Measurements from ENCODE around the gene SCEL. TPM values are rescaled to one million over a fixed set of nuclear protein-coding genes. Genes with fewer than 3 reads are reported as not detected.

The SCEL gene
- total and polyA plus RNA-seq, 2 of the 4 experiments (the other 2 are of a cell fraction) = not detected

DNA sequence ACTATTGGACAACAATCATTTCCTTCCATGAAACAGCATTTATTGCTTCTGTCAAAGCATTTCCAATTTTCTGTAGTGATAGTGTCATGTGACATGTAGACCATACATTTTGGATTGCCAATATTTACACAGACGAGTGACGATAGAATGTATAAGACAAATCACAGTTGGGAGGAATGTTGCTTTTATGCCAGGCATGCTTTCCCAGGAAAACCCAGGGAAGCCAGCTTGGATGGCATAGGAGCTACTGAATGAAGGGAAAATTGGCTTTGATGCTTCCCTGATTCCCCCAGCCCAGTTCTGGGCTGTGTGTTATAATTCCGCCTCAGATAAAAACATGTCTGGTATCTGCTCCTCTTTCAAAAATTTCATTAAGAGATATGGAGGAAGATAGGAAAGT, 22.5 kb downstream of the SCEL start:
- H2AFZ ChIP-seq (replicated peaks; ENCODE audit: low read length, poor library complexity) = no peak overlapping the region
- no peaks in the 10 kb centered on the region for H3K79me1 ChIP-seq (ENCODE audit: low read depth in 1 of 2, low read length in 2 of 2)
- H2AK5ac ChIP-seq (ENCODE audit: low read depth, low read length) = no peak overlapping the region
- no peak overlapping the region for H2BK15ac ChIP-seq (ENCODE audit: low read depth, low read length)
- no TSS peak for BruUV-seq (replicated peaks)
- H4K91ac ChIP-seq (ENCODE audit: insufficient read depth, low read depth, low read length) = no peak overlapping the region
- no peak for DNase-seq
- in situ Hi-C loops (cut with MboI; ENCODE audit: low sequenced_read_pairs) = no loop called here
- H3K56ac ChIP-seq (ENCODE audit: extremely low read depth, insufficient read depth, low read length) = no peak overlapping the region
- no peaks in the 10 kb centered on the region for H3K36me3 ChIP-seq (ENCODE audit: control insufficient read depth, insufficient read depth, low read length)
- no peak overlapping the region for H3K4me2 ChIP-seq (ENCODE audit: low read depth, low read length)
- H3K18ac ChIP-seq (ENCODE audit: low read depth, low read length) = no peak overlapping the region
- H2BK120ac ChIP-seq (ENCODE audit: low read depth, low read length) = no peak overlapping the region
- TF ChIP-seq RAD21 (IDR thresholded peaks at IDR 0.05; ENCODE audit: low read length) = no peak
- no peak for TF ChIP-seq SMC3 (IDR thresholded peaks at IDR 0.05; ENCODE audit: low read depth, low read length)
- TF ChIP-seq RCOR1 (IDR thresholded peaks at IDR 0.05; ENCODE audit: insufficient replicate concordance, low read length) = no peak
- TF ChIP-seq MXI1 (IDR thresholded peaks at IDR 0.05; ENCODE audit: borderline replicate concordance, low read depth, low read length) = no peak
- TF ChIP-seq FOS (IDR thresholded peaks at IDR 0.05; ENCODE audit: low read depth, low read length) = no peak
- no peak for TF ChIP-seq POLR2A (IDR thresholded peaks at IDR 0.05; ENCODE audit: low read depth, low read length)
- no peak for TF ChIP-seq MAFK (IDR thresholded peaks at IDR 0.05; ENCODE audit: low read depth, low read length)
- TF ChIP-seq CEBPB (IDR thresholded peaks at IDR 0.05; ENCODE audit: low read depth, low read length) = no peak
- TF ChIP-seq, protein P1, sequence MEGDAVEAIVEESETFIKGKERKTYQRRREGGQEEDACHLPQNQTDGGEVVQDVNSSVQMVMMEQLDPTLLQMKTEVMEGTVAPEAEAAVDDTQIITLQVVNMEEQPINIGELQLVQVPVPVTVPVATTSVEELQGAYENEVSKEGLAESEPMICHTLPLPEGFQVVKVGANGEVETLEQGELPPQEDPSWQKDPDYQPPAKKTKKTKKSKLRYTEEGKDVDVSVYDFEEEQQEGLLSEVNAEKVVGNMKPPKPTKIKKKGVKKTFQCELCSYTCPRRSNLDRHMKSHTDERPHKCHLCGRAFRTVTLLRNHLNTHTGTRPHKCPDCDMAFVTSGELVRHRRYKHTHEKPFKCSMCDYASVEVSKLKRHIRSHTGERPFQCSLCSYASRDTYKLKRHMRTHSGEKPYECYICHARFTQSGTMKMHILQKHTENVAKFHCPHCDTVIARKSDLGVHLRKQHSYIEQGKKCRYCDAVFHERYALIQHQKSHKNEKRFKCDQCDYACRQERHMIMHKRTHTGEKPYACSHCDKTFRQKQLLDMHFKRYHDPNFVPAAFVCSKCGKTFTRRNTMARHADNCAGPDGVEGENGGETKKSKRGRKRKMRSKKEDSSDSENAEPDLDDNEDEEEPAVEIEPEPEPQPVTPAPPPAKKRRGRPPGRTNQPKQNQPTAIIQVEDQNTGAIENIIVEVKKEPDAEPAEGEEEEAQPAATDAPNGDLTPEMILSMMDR (conservative IDR thresholded peaks at IDR 0.05; ENCODE audit: low read depth, low read length) = no peak
- TF ChIP-seq MAZ (IDR thresholded peaks at IDR 0.05; ENCODE audit: borderline replicate concordance, low read depth, low read length) = no peak
- TF ChIP-seq, protein P2, sequence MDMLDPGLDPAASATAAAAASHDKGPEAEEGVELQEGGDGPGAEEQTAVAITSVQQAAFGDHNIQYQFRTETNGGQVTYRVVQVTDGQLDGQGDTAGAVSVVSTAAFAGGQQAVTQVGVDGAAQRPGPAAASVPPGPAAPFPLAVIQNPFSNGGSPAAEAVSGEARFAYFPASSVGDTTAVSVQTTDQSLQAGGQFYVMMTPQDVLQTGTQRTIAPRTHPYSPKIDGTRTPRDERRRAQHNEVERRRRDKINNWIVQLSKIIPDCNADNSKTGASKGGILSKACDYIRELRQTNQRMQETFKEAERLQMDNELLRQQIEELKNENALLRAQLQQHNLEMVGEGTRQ (IDR thresholded peaks at IDR 0.05; ENCODE audit: low read depth, low read length) = no peak
- no peak for TF ChIP-seq NFE2L2 (IDR thresholded peaks at IDR 0.05; ENCODE audit: low read depth, low read length)
- no peak for TF ChIP-seq BHLHE40 (IDR thresholded peaks at IDR 0.05; ENCODE audit: low read depth, low read length)
- TF ChIP-seq RFX5 (IDR thresholded peaks at IDR 0.05; ENCODE audit: low read depth, low read length) = no peak
- TF ChIP-seq, protein P3, sequence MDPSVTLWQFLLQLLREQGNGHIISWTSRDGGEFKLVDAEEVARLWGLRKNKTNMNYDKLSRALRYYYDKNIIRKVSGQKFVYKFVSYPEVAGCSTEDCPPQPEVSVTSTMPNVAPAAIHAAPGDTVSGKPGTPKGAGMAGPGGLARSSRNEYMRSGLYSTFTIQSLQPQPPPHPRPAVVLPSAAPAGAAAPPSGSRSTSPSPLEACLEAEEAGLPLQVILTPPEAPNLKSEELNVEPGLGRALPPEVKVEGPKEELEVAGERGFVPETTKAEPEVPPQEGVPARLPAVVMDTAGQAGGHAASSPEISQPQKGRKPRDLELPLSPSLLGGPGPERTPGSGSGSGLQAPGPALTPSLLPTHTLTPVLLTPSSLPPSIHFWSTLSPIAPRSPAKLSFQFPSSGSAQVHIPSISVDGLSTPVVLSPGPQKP (IDR thresholded peaks at IDR 0.05; ENCODE audit: borderline replicate concordance, low read depth, low read length) = no peak
- no peak overlapping the region for H4K5ac ChIP-seq (ENCODE audit: low read depth, low read length)
- no peaks in the 10 kb centered on the region for H3K9me3 ChIP-seq (ENCODE audit: control insufficient read depth, insufficient read depth, low read length)
- WGBS, 2 experiments (ENCODE audit: extremely low coverage in 2 of 2, insufficient read length in 1 of 2) = no CpG with 5 or more reads among the region's 3 CpGs
- dilution Hi-C loops (cut with HindIII; ENCODE audit: low sequenced_read_pairs, unreplicated experiment) = no loop called here
- no peak overlapping the region for H2AK9ac ChIP-seq (replicated peaks; ENCODE audit: low read depth, low read length, poor library complexity)
- ChIA-PET CTCF (no interaction called here), POLR2A (ENCODE audit: unreplicated experiment) (no interaction called here)
- H3K27ac ChIP-seq (ENCODE audit: insufficient read depth, low read length) = no peak overlapping the region
- no peaks in the 10 kb centered on the region for H4K20me1 ChIP-seq (ENCODE audit: insufficient read depth, low read length)
- no peaks in the 10 kb centered on the region for H3K9me1 ChIP-seq (ENCODE audit: insufficient read depth, low read length)
- H3K14ac ChIP-seq (replicated peaks; ENCODE audit: low read depth, low read length) = no peak overlapping the region
- no peak overlapping the region for H3K23ac ChIP-seq (ENCODE audit: low read depth, low read length)
- H3K27me3 ChIP-seq (ENCODE audit: control insufficient read depth, insufficient read depth, low read length) = no peaks in the 10 kb centered on the region
- H3K4ac ChIP-seq (ENCODE audit: low read depth, low read length) = no peak overlapping the region
- no peak overlapping the region for H3K4me3 ChIP-seq (ENCODE audit: insufficient read depth, low read depth, low read length)
- intact Hi-C loops (cut with micrococcal nuclease) = no loop called here
- H4K8ac ChIP-seq (ENCODE audit: low read depth in 2 of 2, low read length in 2 of 2) = no peak overlapping the region
- H2BK5ac ChIP-seq (ENCODE audit: low read depth, low read length, poor library complexity, severe bottlenecking) = no peak overlapping the region
- H2BK20ac ChIP-seq (ENCODE audit: low read depth, low read length) = no peak overlapping the region
- no peak overlapping the region for H3K9ac ChIP-seq (ENCODE audit: low read depth, low read length)
- no peaks in the 10 kb centered on the region for H3K4me1 ChIP-seq (ENCODE audit: control insufficient read depth, insufficient read depth, low read length)
- ATAC-seq (ENCODE audit: low read depth) = no peak

All from IMR-90 (cell line).